Activated T-cell treated with anti-CD3 and anti-CD28 coated beads, Interleukin-2, amount 50 U/mL, for 72 hours (primary cell): Measurements from ENCODE around the gene P2RY2. TPM values are rescaled to one million over a fixed set of nuclear protein-coding genes. Genes with fewer than 3 reads are reported as not detected.

Experiments used
- ATAC-seq, 2 donors: fragments of 150-1000 bp; cut with Tn5 transposase; replicated peaks in 1 of 2; 2 replicates each; pipeline ENCODE4 v1.10.0; 2021; ENCODE audit warnings: moderate library complexity in 2 of 2, mild to moderate bottlenecking in 1 of 2
- DNase-seq, 2 donors: peaks; one replicate each; pipeline ENCODE4 v3.0.0; 2021 to 2022; ENCODE audit warnings: mixed read lengths in 1 of 2
- H3K27ac Mint-ChIP-seq: one replicate; pipeline ENCODE4 v1.8.0; 2022; ENCODE audit warnings: mild to moderate bottlenecking, moderate library complexity, mixed read lengths
- H3K27me3 Mint-ChIP-seq: one replicate; pipeline ENCODE4 v1.8.0; 2022; ENCODE audit warnings: low read depth, mixed read lengths
- H3K36me3 Mint-ChIP-seq, 2 donors: one replicate each; pipeline ENCODE4 v1.8.0; 2022; ENCODE audit warnings: mixed read lengths in 2 of 2, mild to moderate bottlenecking in 1 of 2; ENCODE audit not compliant: insufficient read depth in 2 of 2
- H3K4me1 Mint-ChIP-seq: one replicate; pipeline ENCODE4 v1.8.0; 2022; ENCODE audit warnings: low read depth, mixed read lengths
- H3K4me3 Mint-ChIP-seq, 2 donors: one replicate each; pipeline ENCODE4 v1.8.0; 2022; ENCODE audit warnings: mild to moderate bottlenecking in 2 of 2, mixed read lengths in 2 of 2, moderate library complexity in 2 of 2
- H3K9me3 Mint-ChIP-seq, 2 donors: one replicate each; pipeline ENCODE4 v1.8.0; 2022; ENCODE audit warnings: mixed read lengths in 2 of 2
- total RNA-seq, 2 donors: library from RNA; stranded (reverse); gene quantifications; one replicate each; pipeline ENCODE4 v1.2.3, GENCODE V29; 2022

Gene P2RY2
- total RNA-seq, 2 donors from 2014 or later = not detected

DNA sequence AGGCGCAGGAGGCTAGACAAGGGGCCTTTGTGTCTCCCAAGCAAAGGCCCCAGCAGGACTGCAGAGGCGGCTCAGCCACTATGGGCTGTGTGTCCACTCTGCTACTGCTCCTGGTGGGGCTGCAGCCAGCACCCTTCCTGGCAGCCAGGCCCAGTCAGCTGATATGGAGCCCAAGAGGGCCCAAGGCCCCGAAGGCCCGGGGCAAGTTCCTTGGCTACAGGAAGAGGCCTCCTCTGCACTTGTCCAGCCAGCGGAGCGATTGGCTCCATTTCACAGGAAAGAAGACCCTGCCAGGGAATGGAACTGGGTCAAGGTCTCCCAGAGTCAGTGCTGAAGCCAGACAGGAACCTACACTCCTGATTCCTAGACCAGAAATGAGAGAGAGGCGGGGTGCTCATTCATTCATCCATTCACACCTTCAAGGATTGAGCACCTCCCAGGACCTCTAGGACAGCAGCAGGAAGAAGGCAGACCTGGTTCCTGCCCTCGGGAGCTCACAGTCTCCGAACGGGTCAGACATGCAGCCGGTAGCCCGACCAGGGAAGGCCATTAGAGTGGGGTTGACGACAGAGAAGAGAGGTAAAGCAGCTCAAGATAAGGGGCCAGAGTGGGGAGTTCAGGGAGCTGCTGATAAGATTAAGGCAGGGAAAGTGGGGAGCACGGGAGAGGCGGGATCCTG lies 811 bp upstream of the P2RY2 start:
- H3K9me3 Mint-ChIP-seq = no peaks in the 10 kb centered on the region
- no peak for ATAC-seq
- H3K4me3 Mint-ChIP-seq = peak overlapping the region; percentile 65 to 75
- H3K27ac Mint-ChIP-seq = no peak overlapping the region
- no peak for DNase-seq
- H3K36me3 Mint-ChIP-seq = no peaks in the 10 kb centered on the region
- no peaks in the 10 kb centered on the region for H3K4me1 Mint-ChIP-seq
- H3K27me3 Mint-ChIP-seq = peaks cover 30% of the 10 kb centered on the region

DNA sequence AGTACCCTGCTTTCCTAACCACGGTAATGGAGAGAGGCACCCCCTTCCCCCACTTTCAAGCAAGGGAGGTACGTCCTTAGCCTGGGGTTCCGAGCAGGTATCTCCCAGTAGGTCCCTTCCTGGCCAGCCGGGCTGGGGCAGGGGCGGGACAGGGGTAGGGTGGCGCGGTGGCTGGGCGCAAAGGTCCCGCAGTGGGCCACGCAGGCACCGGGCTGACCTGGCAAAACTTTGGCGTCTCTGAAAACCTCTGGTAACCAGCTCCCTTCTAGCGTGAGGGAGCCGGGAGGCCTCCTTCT lies 323 bp upstream of the P2RY2 start:
- no peaks in the 10 kb centered on the region for H3K36me3 Mint-ChIP-seq
- H3K4me1 Mint-ChIP-seq = no peaks in the 10 kb centered on the region
- ATAC-seq = no peak
- DNase-seq = no peak
- peak overlapping the region; percentile 65 to 75 for H3K4me3 Mint-ChIP-seq
- H3K27me3 Mint-ChIP-seq = peaks cover 30% of the 10 kb centered on the region
- H3K9me3 Mint-ChIP-seq = no peaks in the 10 kb centered on the region
- H3K27ac Mint-ChIP-seq = no peak overlapping the region

DNA sequence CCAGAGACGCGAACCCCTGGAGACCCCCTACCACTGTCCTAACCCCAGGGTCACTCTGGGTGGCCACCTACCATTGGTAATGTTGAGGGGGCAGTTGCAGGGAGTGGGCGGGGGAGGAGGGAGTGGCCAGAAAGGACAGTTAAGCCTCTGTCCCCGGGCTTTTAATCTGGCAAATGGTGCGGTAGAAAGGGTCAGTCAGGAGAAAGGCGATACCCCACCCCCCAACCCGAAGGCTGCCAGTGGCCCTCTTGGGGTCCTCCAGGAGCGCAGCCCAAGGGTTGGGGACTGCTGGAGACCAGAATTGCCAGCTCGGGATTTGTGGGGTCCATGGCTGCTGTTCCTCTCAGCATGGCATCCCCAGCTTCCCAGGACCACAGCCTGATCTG lies 742 bp downstream of the P2RY2 start:
- H3K4me3 Mint-ChIP-seq = peak overlapping the region; percentile 68 to 73
- ATAC-seq = no peak
- no peaks in the 10 kb centered on the region for H3K36me3 Mint-ChIP-seq
- H3K27me3 Mint-ChIP-seq = peaks cover 30% of the 10 kb centered on the region
- DNase-seq = no peak
- H3K4me1 Mint-ChIP-seq = no peaks in the 10 kb centered on the region
- H3K27ac Mint-ChIP-seq = no peak overlapping the region
- H3K9me3 Mint-ChIP-seq = no peaks in the 10 kb centered on the region

DNA sequence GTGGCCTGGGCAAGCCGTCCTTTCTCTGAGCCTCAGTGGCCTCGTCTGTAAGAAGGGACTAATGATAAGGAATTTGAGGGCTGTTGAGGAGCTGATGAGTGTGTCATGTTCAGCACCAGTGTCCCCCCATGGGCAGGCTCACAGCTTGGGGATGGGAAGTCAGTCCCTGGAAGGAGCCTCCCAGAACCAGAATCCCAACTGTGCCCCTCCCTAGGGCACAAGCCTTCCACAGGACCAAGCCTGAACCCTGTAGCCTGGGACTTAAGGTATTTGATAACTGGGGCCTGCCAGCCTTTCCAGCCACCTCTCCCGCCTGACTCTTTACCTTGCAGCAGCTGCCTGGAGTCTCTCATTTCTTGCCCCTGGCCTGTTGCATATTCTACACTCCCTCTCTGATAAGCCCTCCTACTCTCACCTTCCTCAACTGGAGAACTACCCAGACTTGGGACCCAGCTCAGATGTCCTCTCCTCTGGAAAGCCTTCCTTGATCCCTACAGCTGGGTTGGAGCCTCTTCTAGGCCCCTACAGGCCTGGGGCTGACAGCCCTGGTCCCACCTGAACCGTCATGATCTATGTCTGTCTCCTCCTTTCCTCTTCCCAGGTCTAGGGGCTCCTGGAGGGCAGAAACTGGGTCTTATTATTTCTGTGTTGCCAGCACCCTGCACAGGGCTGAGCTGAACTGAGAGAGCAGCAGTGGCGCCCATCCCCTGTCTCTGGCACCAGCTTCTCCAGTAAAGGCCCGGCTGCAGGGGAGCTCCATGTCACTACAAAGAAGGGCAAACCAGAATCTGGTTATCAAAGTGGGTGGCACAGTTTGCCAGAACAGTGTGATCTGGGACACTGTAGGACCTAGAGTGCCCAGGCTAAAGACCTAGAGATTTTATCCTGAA lies 1.6 kb downstream of the P2RY2 start:
- Mint-ChIP-seq H3K36me3 (no peaks in the 10 kb centered on the region), H3K9me3 (no peaks in the 10 kb centered on the region), H3K27me3 (peaks cover 35% of the 10 kb centered on the region), H3K4me1 (no peaks in the 10 kb centered on the region), H3K27ac (no peak overlapping the region), H3K4me3 (peak overlapping the region; percentile 61 to 68)
- no peak for ATAC-seq
- DNase-seq = no peak

DNA sequence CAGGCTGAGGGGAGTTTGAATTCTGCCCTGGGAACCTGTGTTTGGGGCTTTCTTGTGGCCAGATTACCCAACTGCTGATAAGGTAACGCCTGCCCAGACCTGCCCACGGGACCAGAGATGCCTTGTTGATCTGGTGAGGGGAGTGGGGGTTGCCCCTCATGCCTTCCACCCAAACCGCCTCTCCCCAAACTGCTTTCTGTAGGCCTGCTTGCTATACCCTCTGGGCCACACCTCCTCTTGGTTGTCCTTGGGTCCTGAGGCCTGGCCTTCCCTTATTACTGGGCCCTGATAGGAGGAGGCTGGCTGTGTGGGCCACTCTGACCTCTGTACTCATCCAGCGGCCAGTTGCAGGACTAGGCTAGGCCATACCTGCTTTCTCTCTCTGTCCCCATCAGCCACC lies 3.4 kb downstream of the P2RY2 start:
- H3K9me3 Mint-ChIP-seq = no peaks in the 10 kb centered on the region
- H3K36me3 Mint-ChIP-seq = no peaks in the 10 kb centered on the region
- H3K4me3 Mint-ChIP-seq = no peak overlapping the region
- H3K27me3 Mint-ChIP-seq = peaks cover 39% of the 10 kb centered on the region
- DNase-seq (no peak), ATAC-seq (no peak)
- no peaks in the 10 kb centered on the region for H3K4me1 Mint-ChIP-seq
- H3K27ac Mint-ChIP-seq = no peak overlapping the region

DNA sequence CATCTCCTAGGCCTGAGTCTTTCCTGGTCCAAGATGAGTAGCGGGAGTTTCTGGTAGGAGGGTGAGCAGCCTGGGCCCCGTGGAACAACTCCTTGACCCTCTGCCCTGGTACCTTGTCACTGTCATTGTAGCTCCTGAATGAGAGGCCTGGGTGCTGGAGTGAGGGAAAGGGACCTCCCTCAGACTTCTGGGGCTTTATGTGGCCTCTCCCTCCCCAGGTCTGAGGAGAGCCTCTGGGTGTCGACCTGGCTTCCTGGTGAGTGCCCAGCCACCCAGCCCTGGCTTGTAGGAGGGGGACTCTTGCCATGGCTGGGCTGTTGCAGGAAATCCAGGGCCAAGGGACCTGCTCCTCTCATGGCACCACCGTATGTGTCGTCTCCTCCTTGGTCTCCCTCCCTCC lies 3.9 kb downstream of the P2RY2 start:
- Mint-ChIP-seq H3K9me3 (no peaks in the 10 kb centered on the region), H3K27ac (no peak overlapping the region), H3K4me3 (no peak overlapping the region), H3K27me3 (peaks cover 37% of the 10 kb centered on the region), H3K36me3 (no peaks in the 10 kb centered on the region), H3K4me1 (no peaks in the 10 kb centered on the region)
- DNase-seq (no peak), ATAC-seq (no peak)

DNA sequence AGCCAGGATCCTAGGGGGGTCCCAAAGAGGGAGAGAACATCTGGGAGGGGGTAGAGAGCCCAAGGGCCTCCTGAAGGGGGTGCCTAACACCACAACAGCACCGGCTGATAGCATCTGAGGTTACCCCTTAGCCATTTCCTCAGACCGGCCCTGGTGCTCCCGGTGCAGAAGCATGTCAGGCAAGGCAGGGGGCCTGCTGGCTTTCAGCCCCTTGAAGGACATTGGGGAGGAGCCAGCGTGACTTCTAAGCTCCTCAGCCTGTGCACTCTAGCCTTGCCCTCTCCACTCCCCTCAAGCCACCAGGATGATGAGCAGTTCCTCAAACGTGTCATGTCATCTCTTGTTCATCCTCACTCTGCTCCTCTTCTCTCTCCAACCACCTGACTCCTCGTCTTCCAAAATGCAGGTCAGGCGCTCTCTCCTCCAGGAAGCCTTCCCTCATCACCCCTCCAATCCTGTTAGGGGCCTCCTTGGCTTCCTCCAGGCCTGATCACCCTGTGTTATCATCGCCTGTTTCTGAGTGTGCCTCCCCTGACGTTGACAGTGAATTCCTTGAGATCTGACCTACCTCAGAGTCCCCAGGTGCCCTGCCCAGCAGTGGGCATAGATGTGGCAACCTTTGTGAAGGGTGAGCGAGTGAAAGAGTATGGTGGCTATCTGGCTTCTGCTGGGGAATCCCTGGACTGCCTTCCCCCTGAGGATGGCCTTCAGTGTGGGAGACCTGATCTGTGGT lies 6.1 kb downstream of the P2RY2 start:
- ATAC-seq = no peak
- H3K36me3 Mint-ChIP-seq = no peaks in the 10 kb centered on the region

DNA sequence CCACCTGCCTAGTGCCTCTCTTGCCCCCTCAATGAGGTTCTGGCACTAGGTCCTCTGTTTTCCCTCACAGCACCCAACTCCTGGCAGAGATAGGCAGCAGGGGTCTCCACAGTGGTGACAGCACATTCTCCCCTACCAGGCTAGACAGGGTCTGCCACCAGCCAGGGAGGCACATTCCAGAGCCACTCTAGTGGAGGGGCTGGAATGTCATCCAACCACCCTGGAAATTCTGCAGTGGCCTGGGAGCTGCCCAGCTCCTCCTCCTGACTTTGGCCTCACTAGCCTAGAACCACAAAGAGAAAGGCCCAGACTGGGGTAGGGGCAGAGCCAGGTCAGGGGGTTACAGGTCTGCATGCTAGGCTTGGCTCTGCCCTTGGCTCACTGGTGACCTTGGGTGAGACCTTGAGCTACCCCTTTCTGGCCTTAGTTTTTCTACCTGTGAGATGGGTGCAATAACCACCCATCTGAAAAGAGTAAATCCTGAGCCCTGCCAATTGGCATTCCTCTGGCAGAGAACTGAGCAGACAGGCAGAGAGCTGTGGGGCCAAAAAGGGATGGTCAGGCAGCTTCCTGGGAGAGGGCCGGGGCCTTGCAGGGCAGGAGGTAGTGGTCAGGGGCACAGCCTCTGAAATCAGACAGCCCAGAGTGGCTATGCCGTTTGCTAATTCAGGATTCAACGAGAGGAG lies 7.1 kb downstream of the P2RY2 start:
- ATAC-seq (no peak), DNase-seq (no peak)
- Mint-ChIP-seq H3K27me3 (peaks cover 13% of the 10 kb centered on the region), H3K4me3 (no peak overlapping the region), H3K9me3 (no peaks in the 10 kb centered on the region), H3K36me3 (no peaks in the 10 kb centered on the region), H3K4me1 (no peaks in the 10 kb centered on the region), H3K27ac (no peak overlapping the region)

More for the DNA sequence above, 6.1 kb downstream of the P2RY2 start:
- H3K27ac Mint-ChIP-seq = no peak overlapping the region
- DNase-seq = no peak
- H3K9me3 Mint-ChIP-seq = no peaks in the 10 kb centered on the region
- no peaks in the 10 kb centered on the region for H3K4me1 Mint-ChIP-seq
- no peak overlapping the region for H3K4me3 Mint-ChIP-seq
- peaks cover 22% of the 10 kb centered on the region for H3K27me3 Mint-ChIP-seq

DNA sequence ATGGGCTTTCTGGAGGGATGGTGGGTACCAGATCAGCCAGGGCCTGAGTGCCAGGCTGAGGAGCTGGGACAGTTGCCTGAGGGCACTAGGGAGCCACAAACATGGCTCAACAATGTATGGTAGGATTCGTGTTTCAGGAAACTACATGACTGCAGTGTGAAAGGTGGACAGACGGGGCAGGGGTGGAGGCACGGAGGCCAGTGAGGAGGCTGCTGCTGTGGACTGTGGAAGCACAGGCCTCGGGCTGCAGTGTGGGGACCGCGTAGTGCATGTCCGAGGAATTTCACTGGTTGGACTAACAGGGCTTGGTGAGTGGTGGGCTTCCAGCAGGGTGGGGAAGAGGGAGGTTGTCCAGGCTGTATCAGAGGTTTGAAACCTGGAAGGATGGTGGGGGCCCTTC lies 7.8 kb downstream of the P2RY2 start:
- H3K27ac Mint-ChIP-seq = no peak overlapping the region
- no peak for ATAC-seq
- no peaks in the 10 kb centered on the region for H3K36me3 Mint-ChIP-seq
- no peak overlapping the region for H3K4me3 Mint-ChIP-seq
- H3K9me3 Mint-ChIP-seq = no peaks in the 10 kb centered on the region
- no peaks in the 10 kb centered on the region for H3K4me1 Mint-ChIP-seq
- no peak for DNase-seq
- H3K27me3 Mint-ChIP-seq = peaks cover 13% of the 10 kb centered on the region

DNA sequence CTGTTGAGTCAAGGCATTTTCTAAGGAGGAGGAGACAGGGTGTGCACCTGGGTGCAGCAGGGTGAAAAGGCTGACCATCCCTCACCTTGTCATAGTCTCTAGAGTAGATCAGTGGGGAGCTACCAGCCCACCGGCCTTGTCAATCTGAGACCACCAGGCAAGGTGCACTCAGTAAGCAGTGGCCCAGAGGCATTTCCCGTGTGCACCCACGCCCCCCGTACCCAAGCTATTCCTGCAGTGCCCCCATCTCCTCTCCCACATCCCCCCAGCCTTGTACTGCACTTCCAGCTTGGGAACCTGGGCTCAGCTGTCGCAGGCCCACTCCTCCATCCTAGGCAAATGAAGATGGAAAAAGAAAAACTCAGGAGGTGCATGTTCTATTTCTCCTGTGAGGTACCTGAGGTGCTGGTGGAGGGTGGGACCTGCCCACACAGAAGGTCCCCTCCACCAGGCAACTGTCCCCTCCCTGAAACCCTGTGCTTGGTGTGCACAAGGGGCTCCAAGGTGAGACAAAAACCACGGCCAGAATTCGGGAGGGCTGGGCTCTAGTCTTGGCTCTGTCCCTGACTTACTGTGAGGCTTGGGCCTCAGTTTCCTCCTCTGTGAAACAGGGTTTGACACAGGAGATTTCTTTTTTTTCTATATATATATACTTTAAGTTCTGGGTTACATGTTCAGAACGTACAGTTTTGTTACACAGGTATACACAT lies 8.4 kb downstream of the P2RY2 start:
- no peak overlapping the region for H3K27ac Mint-ChIP-seq

DNA sequence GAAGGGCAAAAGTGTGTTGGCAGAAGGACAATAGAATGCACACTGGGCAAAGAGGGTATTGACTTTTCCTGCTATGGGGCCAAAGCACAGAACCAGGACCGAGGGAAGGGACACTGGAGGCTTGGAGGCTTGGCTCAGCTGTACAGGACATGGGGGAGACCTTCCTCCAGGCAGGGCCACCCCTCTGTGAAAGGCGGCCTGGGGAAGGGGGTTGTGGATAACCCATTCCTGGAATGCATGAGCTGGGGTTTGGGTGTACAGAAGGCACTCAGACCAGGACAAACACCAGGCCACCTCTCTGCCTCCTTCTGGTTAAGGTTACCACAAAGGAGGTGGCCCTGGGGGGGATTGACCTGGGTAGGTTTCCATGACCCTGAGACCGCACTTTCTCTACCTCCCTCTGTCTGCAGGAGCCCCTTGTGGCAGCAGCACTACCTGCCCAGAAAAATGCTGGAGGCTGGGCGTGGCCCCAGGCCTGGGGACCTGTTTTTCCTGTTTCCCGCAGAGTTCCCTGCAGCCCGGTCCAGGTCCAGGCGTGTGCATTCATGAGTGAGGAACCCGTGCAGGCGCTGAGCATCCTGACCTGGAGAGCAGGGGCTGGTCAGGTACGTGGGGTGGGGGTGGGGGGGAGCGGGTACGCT lies 9.6 kb downstream of the P2RY2 start:
- no peaks in the 10 kb centered on the region for H3K4me1 Mint-ChIP-seq
- DNase-seq (no peak), ATAC-seq (no peak)
- H3K9me3 Mint-ChIP-seq = no peaks in the 10 kb centered on the region
- H3K4me3 Mint-ChIP-seq = no peak overlapping the region
- no peaks in the 10 kb centered on the region for H3K36me3 Mint-ChIP-seq
- H3K27me3 Mint-ChIP-seq = peaks cover 13% of the 10 kb centered on the region
- H3K27ac Mint-ChIP-seq = no peak overlapping the region

More for the DNA sequence above, 8.4 kb downstream of the P2RY2 start:
- Mint-ChIP-seq H3K9me3 (no peaks in the 10 kb centered on the region), H3K4me3 (no peak overlapping the region), H3K4me1 (no peaks in the 10 kb centered on the region), H3K27me3 (peaks cover 13% of the 10 kb centered on the region), H3K36me3 (no peaks in the 10 kb centered on the region)
- ATAC-seq (no peak), DNase-seq (no peak)
